Measurements from ENCODE around the gene OR5M11. TPM values are rescaled to one million over a fixed set of nuclear protein-coding genes. Genes with fewer than 3 reads are reported as not detected.

The OR5M11 gene
- not detected in 2 replicates for total RNA-seq

GRCh38 chr11:56543157-56543556 lies at the start of gene OR5M11:
Gene OR5M11 (minus strand): TSS chr11:56543257. CDS start chr11:56543257, 0 bp downstream.

DNA sequence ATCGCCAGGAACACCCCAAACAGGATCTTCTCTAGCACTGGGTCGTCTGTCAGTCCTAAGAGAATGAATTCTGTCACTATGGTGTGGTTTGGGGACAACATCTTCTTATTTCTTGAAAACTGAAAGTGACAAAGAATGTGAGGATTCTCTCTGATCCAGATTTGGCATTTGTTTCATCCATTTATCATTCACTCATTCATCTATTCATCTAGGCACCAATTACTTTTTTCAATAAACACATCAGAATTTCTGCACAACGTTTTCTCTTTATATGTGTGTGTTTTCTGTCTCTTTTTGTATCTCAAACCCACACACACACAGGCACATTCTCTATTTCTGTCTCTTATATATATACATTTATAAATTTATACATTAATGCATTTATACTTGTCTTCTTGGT lies 34.6 kb upstream of the OR5M11 start, which contains the start of gene OR5M10:
OR5M10 (minus strand) TSS at position 101 of the 400 bp plus-strand sequence; CDS start at position 101, 0 bp downstream.

Other genes with a start within 250 kb of the OR5M11 start
- gene OR8K3, start 228.1 kb downstream of the OR5M11 start, total RNA-seq: not detected in 2 replicates
- gene OR8K1, start 197.2 kb downstream of the OR5M11 start, total RNA-seq: not detected in 2 replicates
- gene OR8J1, start 189.0 kb downstream of the OR5M11 start, total RNA-seq: not detected in 2 replicates
- not detected in 2 replicates for gene OR8U1, start 167.6 kb downstream of the OR5M11 start, total RNA-seq
- not detected in 2 replicates for gene OR5AL1, start 130.6 kb downstream of the OR5M11 start, total RNA-seq
- not detected in 2 replicates for gene OR5M3, start 69.9 kb downstream of the OR5M11 start, total RNA-seq
- gene OR5M8, start 51.9 kb downstream of the OR5M11 start, total RNA-seq: not detected in 2 replicates
- gene OR5M10, start 34.5 kb upstream of the OR5M11 start, total RNA-seq: not detected in 2 replicates
- gene OR5M1, start 71.6 kb upstream of the OR5M11 start, total RNA-seq: not detected in 2 replicates
- gene OR5AP2, start 99.2 kb upstream of the OR5M11 start, total RNA-seq: not detected in 2 replicates
- not detected in 2 replicates for gene OR5AR1, start 120.4 kb upstream of the OR5M11 start, total RNA-seq
- gene OR9G1, start 155.8 kb upstream of the OR5M11 start, total RNA-seq: not detected in 2 replicates
- not detected in 2 replicates for gene OR9G4, start 205.4 kb upstream of the OR5M11 start, total RNA-seq